Measurements from ENCODE around the gene FANCI.

Gene FANCI

DNA sequence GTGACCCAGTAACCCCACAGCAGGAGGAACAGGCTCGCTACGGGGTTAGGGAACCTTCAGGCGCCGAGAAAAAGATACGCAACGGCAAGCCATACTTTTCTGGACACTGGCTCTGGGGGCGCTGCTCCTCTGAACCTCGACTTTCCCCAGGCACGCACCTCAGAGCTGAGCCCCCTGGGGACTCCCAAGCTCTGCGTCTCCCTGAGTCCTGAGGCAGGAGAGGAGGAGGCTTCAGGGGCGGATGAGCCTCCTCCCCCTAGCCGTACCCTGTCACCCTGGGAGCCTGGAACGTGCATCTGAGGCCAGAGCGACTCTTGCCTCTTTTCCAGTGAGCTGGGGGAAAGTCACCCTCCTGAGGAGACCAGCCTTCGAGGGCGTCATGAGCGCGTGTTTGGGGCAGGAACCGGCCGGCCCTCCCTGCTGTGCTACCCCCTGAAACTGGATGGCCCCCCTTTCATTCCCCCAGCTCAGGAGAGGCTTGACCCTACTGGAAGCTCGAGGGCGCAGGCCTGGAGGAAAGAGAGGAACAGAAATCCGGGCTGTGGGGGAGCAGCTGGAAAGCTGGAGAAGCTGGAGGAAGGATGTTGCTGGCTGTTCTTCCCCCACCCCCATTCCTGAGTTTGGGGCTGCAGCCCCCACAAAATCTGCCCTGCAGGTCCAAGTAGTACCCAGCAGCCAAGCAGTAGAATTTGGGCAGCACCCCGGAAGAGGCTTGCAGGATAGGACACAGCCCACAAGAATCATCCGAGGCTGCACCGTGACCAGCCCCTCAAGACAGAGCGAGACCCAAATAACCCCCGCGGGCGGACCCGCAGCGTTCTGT lies 115.9 kb downstream of the FANCI start:
- no peak for DNase-seq (ENCODE audit: low read depth in 2 of 2, low spot score in 1 of 2)

DNA sequence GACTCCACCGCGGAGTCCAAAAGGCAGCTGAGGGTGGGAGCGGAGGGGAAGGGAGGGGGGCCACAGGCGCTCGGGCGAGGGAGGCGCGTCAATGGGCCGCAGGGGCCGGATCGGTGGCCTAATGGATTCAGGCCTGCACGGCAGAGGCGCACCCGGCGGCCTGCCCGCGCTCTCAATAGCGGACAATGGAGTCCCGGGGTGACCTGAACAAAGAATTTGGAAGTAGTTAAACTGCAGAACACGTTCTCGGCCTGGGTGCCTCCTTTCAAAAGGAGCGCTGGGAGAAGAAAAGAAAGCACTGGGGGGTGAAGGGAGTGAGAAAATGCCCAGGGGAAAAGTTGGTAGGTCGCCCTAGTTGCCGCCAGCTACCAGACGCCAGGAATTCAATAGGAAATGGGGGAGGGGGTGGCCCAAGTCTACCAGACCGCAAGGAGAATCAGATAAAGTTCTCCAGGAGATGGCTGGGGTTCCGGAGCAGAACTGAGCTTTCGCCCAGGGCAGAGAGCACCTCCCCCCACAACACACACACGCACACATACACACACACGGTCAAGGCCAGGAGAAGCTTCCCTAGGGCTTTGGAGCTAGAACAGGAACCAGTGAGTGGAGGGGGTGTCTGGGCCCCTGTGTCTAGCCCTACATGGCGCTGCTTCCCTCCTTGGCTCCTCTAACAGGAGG lies 116.7 kb downstream of the FANCI start:
- no peak for DNase-seq (ENCODE audit: low read depth in 2 of 2, low spot score in 1 of 2)

DNA sequence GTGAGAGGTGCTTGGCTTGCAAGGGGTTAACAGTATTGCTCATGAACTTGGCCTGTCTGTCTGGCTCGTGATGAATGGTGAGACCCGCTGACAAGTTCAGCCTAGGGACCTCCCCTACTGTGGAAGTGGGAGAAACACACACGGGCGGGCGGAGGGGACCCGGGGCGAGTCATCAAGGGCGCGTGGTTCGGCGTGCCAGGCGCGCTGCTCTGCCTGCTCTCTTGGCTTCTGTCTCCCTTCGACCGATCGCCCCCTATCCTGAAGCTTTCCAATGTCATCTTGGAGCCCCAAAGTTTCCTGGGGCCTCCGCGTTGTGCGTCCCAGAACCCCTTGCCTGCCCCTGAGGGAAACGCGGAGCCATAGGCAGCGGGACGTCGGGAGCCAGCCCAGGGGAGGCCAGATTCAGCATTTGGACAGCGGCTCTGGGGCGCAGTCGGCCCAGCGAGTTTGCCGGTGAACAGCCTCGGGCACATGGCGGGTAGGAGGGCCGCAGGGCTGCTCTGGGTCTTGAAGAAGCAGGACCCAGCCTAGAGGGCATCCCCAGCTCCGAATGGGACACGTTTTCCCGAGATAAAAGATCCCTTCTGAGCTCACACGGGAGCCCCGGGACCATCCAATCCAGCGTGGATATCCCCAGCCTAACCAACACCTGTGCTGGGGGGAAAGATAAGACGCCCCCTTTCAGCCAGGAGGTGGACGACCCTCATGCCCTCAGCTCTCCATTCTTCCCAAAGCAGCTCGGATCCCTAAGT lies 117.8 kb downstream of the FANCI start:
- DNase-seq (ENCODE audit: low read depth in 2 of 2, low spot score in 1 of 2): peak in 1 of 2 donors; percentile 29

DNA sequence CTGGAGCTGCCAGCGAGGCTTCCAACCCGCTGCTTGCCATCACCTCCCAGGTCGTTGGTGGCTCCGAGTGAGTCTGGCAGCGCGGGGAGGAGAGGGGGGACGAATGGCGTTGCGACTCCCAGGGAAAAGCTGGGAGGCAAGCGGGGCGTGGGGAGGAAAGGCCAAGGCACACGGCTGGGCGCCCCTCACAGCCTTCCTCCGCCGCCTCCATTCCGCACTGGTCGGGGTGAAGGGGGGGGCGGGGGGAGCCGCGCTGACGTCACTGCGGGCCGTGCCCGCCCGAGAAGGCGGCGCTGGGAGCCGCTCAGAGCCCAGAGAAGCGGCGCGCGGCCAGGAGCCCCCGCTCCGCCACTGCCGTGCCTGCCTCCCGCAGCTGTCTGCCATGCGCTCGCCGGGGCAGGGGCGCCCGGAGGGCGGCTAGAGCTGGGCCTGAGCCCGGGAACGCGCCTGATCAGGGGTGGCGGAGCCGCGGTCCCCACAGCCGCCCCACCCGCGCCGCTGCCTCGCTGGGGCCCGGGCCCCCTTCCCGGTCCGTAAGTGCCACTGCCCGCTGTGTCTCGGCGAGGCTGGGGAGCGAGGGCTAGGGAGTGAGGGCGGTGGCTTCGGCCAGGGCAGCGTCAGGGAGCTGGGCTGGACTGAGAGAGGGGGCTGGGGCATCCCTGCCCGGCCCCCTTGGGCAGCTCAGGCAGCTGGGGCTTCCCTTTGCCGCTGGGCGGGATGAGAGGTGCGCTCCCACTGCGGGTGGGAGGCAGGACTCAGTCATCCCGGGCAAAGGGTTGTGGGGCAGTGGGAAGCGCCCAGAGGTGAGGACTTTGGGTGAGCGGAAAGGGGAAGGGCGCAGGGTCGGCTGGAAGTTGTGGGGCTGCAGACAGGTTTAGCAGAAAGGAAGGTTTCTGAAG lies 118.7 kb downstream of the FANCI start:
- DNase-seq (ENCODE audit: low read depth in 2 of 2, low spot score in 1 of 2): no peak

DNA sequence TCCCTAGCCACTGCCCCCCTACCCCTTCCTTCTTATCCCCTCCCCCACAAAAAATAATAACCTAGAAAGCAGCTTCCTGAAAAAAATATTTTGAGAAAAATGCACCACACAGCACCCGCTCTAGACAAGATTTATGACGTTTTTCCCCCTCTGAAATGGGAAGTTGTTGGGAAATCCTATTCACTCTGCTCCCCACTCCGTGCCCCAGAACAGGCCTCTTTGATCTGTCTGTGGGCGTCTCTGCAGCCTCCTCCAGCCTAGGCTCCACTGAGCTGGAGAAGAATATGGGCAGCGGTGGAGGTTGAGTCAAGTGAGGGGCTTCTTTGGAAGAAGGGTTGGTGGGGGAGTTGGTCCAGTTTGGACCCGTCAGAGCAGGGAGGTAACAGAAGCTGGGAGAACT lies 119.4 kb downstream of the FANCI start:
- DNase-seq (ENCODE audit: low read depth in 2 of 2, low spot score in 1 of 2): no peak

DNA sequence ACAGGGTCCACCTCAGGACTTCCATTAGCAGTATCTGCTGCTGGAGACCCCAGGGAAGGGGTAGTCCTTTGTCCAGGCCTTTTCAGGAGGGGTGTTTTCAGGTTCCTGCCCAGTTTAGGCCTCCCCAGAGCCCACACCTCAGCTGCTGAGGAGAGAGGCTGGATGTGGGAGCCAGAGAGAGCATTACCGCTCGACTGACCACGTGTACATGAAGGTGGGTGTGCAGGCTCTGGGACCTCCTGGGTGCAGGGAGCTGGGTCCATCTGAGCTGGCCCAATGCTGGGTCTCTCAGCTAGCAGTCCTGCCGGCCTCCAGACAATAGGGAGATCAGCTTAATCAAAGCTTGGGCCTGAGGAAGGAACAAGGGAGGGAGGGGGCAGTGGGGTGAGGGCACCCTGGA lies 120.0 kb downstream of the FANCI start:
- no peak for DNase-seq (ENCODE audit: low read depth in 2 of 2, low spot score in 1 of 2)

DNA sequence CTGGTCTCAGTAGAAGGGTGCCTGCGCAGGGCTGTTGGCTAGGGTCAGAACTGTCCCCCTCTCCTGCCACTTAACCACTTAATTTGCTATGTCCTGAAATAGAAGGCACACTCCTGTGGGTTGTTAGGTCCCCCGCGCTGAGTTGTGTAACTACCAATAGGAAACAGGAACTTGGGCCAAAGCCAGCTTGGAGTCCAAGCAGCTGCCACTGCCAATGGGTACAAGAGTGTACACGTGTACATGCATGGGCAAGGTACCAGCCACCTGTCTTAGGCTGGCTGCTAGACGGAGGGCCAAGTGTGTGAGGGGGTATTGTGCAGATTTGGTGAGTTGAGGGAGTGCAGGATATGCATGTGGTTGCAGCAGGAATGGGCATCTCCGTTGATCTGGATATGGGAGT lies 120.6 kb downstream of the FANCI start:
- DNase-seq (ENCODE audit: low read depth in 2 of 2, low spot score in 1 of 2): no peak

DNA sequence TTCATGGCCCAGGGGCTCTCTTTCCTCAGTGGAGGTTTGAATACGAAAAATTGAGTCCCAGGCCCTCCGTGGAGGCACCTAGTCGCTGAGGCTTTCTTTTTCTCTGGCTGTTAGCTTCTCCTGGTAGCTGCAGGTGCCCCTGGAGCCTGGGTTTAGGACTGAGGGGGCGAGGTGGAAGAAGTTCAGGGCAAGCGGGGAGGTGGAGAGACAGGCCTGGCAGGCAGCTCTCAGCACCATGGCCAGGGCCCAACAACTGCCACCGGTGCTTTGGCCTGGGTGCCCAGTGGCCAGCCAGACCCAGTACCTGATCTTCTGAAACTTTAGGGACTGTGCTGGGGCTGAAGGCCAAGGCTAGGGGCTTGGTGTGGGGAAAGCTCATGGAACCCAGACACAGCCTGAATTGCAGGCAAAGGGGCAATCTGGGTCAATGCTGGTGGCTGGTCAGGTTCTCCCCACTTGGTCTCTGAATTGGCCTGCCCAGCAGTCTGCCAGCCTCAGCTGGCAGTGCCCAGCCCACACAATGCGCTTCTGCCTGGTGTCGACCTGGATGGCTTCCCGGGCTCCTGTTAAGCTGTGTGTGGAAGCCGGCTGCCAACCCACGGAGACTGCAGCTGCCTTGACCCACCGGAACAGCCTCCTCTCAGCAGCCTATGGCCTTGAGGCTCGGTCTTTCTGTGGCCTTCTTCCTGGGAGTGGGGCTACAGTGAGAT lies 121.1 kb downstream of the FANCI start:
- DNase-seq (ENCODE audit: low read depth in 2 of 2, low spot score in 1 of 2): no peak

DNA sequence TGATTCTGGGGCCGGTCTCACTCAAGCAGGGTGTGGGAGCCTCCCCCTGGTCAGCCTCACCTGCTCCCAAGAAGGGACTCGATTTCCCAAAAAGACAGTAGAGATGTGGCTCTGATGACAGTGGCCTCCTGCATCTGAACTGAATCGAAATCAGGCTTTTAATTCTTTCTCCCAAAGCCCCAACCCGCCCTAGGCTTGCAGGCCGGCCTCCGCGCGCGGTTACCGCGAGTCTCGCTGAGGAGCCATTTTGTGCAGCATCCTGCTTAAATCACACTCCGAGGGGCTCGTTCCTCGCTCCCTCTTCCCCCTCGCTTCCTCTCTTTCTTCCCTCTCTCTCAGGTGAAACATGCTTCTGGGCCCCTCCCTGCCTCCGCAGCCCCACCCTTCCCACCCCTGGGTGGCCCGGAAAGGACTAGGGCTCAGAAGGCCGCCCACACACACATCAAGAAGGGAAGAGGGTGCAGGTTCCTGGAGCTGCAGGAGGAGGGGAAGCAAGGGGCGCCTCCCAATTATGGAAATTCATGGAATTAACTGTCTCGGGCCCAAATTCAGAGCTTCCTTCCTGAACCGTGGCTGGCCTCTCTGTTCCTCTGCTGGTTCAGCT lies 121.8 kb downstream of the FANCI start:
- DNase-seq (ENCODE audit: low read depth in 2 of 2, low spot score in 1 of 2): no peak

All from stimulated activated CD8-positive, alpha-beta memory T cell treated with anti-CD3 and anti-CD28 coated beads, Interleukin-4, amount 100 ng/mL, for 1 hour (primary cell).